Immature natural killer cell (primary cell): ENCODE measurements around the gene NBPF1. TPM values are rescaled to one million over a fixed set of nuclear protein-coding genes. Genes with fewer than 3 reads are reported as not detected.
"Not testable (repeated sequence)": the region's sequence is repeated elsewhere in the genome, so short reads cannot be mapped to it uniquely, and the experiment has no call there.

Experiments
- DNase-seq, 3 donors: peaks; one replicate each; pipeline ENCODE4 v3.0.0; 2022; ENCODE audit warnings: mixed read lengths in 1 of 3
- H3K27ac Mint-ChIP-seq, 6 donors: one replicate each; pipeline ENCODE4 v1.8.0; 2020; ENCODE audit warnings: mixed read lengths in 6 of 6, mild to moderate bottlenecking in 5 of 6, inconsistent platforms in 4 of 6, moderate library complexity in 3 of 6
- H3K27me3 Mint-ChIP-seq, 3 donors: one replicate each; pipeline ENCODE4 v1.8.0; 2020 to 2021; ENCODE audit warnings: low read depth in 3 of 3, mild to moderate bottlenecking in 3 of 3, mixed read lengths in 3 of 3, moderate library complexity in 3 of 3, inconsistent platforms in 1 of 3
- H3K36me3 Mint-ChIP-seq, 3 donors: one replicate each; pipeline ENCODE4 v1.8.0; 2020; ENCODE audit warnings: mixed read lengths in 3 of 3, inconsistent platforms in 2 of 3, mild to moderate bottlenecking in 2 of 3
- H3K4me1 Mint-ChIP-seq, 2 donors: one replicate each; pipeline ENCODE4 v1.8.0; 2020; ENCODE audit warnings: inconsistent platforms in 2 of 2, mild to moderate bottlenecking in 2 of 2, mixed read lengths in 2 of 2, moderate library complexity in 1 of 2
- H3K4me3 Mint-ChIP-seq, 5 donors: one replicate each; pipeline ENCODE4 v1.8.0; 2020; ENCODE audit warnings: mild to moderate bottlenecking in 5 of 5, mixed read lengths in 5 of 5, inconsistent platforms in 3 of 5, moderate library complexity in 3 of 5
- H3K9me3 Mint-ChIP-seq, 6 donors: one replicate each; pipeline ENCODE4 v1.8.0; 2020; ENCODE audit warnings: mild to moderate bottlenecking in 6 of 6, mixed read lengths in 6 of 6, inconsistent platforms in 4 of 6, moderate library complexity in 3 of 6
- polyA plus RNA-seq, 3 donors: library from polyadenylated mRNA; unstranded; fragments of 300-500 nt; fragmentation: Illumina TruSeq; gene quantifications; one replicate each; pipeline ENCODE4 v1.2.3, GENCODE V29; 2021

NBPF1 gene
- polyA plus RNA-seq, 3 donors from 2014 or later: 4.5 to 9.1 (median 6.9) TPM

GRCh38 chr1:16607853-16608815, 5.2 kb downstream of the NBPF1 start:
- H3K9me3 Mint-ChIP-seq, DNase-seq, H3K36me3 Mint-ChIP-seq, H3K27ac Mint-ChIP-seq, H3K4me1 Mint-ChIP-seq, H3K27me3 Mint-ChIP-seq, H3K4me3 Mint-ChIP-seq: not testable (repeated sequence)

GRCh38 chr1:16607433-16607851, 5.9 kb downstream of the NBPF1 start:
- Mint-ChIP-seq H3K27me3 (no peaks in the 10 kb centered on the region), H3K27ac (no peak overlapping the region), H3K4me1 (no peaks in the 10 kb centered on the region), H3K36me3 (no peaks in the 10 kb centered on the region), H3K9me3 (no peaks in the 10 kb centered on the region), H3K4me3 (no peak overlapping the region)
- DNase-seq: no peak

- DNase-seq, H3K4me1 Mint-ChIP-seq, H3K27ac Mint-ChIP-seq, H3K27me3 Mint-ChIP-seq, H3K36me3 Mint-ChIP-seq, H3K9me3 Mint-ChIP-seq, H3K4me3 Mint-ChIP-seq: not testable (repeated sequence)
Measured at GRCh38 chr1:16606666-16607432, 6.5 kb downstream of the NBPF1 start.

- Mint-ChIP-seq H3K36me3 (no peaks in the 10 kb centered on the region), H3K27me3 (no peaks in the 10 kb centered on the region), H3K4me3 (no peak overlapping the region), H3K9me3 (no peaks in the 10 kb centered on the region), H3K4me1 (no peaks in the 10 kb centered on the region), H3K27ac (no peak overlapping the region)
- DNase-seq: no peak
Measured at GRCh38 chr1:16605532-16606505, 7.5 kb downstream of the NBPF1 start.

- H3K9me3 Mint-ChIP-seq: no peaks in the 10 kb centered on the region
- no peaks in the 10 kb centered on the region for H3K4me1 Mint-ChIP-seq
- H3K4me3 Mint-ChIP-seq: no peak overlapping the region
- H3K27ac Mint-ChIP-seq: no peak overlapping the region
- H3K27me3 Mint-ChIP-seq: no peaks in the 10 kb centered on the region
- no peak for DNase-seq
- H3K36me3 Mint-ChIP-seq: no peaks in the 10 kb centered on the region
Measured at GRCh38 chr1:16605213-16605525, 8.2 kb downstream of the NBPF1 start.

- H3K27me3 Mint-ChIP-seq, H3K27ac Mint-ChIP-seq, H3K9me3 Mint-ChIP-seq, H3K4me3 Mint-ChIP-seq, H3K4me1 Mint-ChIP-seq, DNase-seq, H3K36me3 Mint-ChIP-seq: not testable (repeated sequence)
Measured at GRCh38 chr1:16604514-16605212, 8.7 kb downstream of the NBPF1 start.

GRCh38 chr1:16603623-16604022, 9.7 kb downstream of the NBPF1 start:
- H3K9me3 Mint-ChIP-seq, H3K4me3 Mint-ChIP-seq, H3K27me3 Mint-ChIP-seq, H3K4me1 Mint-ChIP-seq, H3K27ac Mint-ChIP-seq, DNase-seq, H3K36me3 Mint-ChIP-seq: not testable (repeated sequence)

- not testable (repeated sequence) for DNase-seq, H3K27ac Mint-ChIP-seq, H3K27me3 Mint-ChIP-seq, H3K9me3 Mint-ChIP-seq, H3K4me3 Mint-ChIP-seq, H3K36me3 Mint-ChIP-seq, H3K4me1 Mint-ChIP-seq
Measured at GRCh38 chr1:16602336-16603011, 10.9 kb downstream of the NBPF1 start.

- not testable (repeated sequence) for H3K27ac Mint-ChIP-seq, H3K4me1 Mint-ChIP-seq, H3K27me3 Mint-ChIP-seq
Measured at GRCh38 chr1:16600855-16601786, 12.2 kb downstream of the NBPF1 start.

GRCh38 chr1:16599326-16599725, 14.0 kb downstream of the NBPF1 start:
- H3K4me3 Mint-ChIP-seq, DNase-seq, H3K9me3 Mint-ChIP-seq, H3K4me1 Mint-ChIP-seq, H3K27me3 Mint-ChIP-seq, H3K27ac Mint-ChIP-seq, H3K36me3 Mint-ChIP-seq: not testable (repeated sequence)

More at GRCh38 chr1:16600855-16601786, 12.2 kb downstream of the NBPF1 start:
- DNase-seq, H3K36me3 Mint-ChIP-seq, H3K9me3 Mint-ChIP-seq, H3K4me3 Mint-ChIP-seq: not testable (repeated sequence)

GRCh38 chr1:16595216-16595615, 18.1 kb downstream of the NBPF1 start:
- not testable (repeated sequence) for H3K4me1 Mint-ChIP-seq, H3K27me3 Mint-ChIP-seq, H3K27ac Mint-ChIP-seq, DNase-seq, H3K36me3 Mint-ChIP-seq, H3K9me3 Mint-ChIP-seq, H3K4me3 Mint-ChIP-seq

GRCh38 chr1:16591845-16592244, 21.5 kb downstream of the NBPF1 start:
- not testable (repeated sequence) for H3K27me3 Mint-ChIP-seq, H3K27ac Mint-ChIP-seq, H3K9me3 Mint-ChIP-seq, H3K36me3 Mint-ChIP-seq, H3K4me1 Mint-ChIP-seq, H3K4me3 Mint-ChIP-seq, DNase-seq
